Keratinocyte (primary cell): ENCODE results near the gene PCDHGC4. TPM values are rescaled to one million over a fixed set of nuclear protein-coding genes. Genes with fewer than 3 reads are reported as not detected.

Source experiments
- DNase-seq: peaks from one replicate; pipeline ENCODE4 v3.0.0-alpha.2; 2011; ENCODE audit warnings: low read depth, missing footprints, low spot score
- FAIRE-seq: peaks from 2 replicates; lab custom pipeline; 2011; peaks lifted over from hg19 to GRCh38; lab: Jason Lieb, UNC
- H2AFZ ChIP-seq: 2 replicates; pipeline ENCODE4 v1.6.0; 2012; ENCODE audit warnings: low read length, control low read depth, inconsistent platforms; ENCODE audit not compliant: control insufficient read depth
- H3K27ac ChIP-seq: 2 replicates; pipeline ENCODE4 v1.5.1; 2011; ENCODE audit warnings: low read length; ENCODE audit not compliant: control insufficient read depth, insufficient read depth
- H3K27me3 ChIP-seq: 3 replicates; pipeline ENCODE4 v1.6.0; 2011; ENCODE audit warnings: low read length; ENCODE audit not compliant: control insufficient read depth, insufficient read depth; ENCODE audit errors: extremely low read depth
- H3K36me3 ChIP-seq, 2 experiments: 2 replicates in 1 of 2; 3 replicates in 1 of 2; pipeline ENCODE4 v1.5.1; 2011; ENCODE audit warnings: low read length in 2 of 2, mild to moderate bottlenecking in 1 of 2; ENCODE audit not compliant: control insufficient read depth in 2 of 2, insufficient read depth in 2 of 2; ENCODE audit errors: extremely low read depth in 1 of 2
- H3K4me1 ChIP-seq: 3 replicates; pipeline ENCODE4 v1.5.1; 2011; ENCODE audit warnings: low read length; ENCODE audit not compliant: control insufficient read depth, insufficient read depth; ENCODE audit errors: extremely low read depth
- H3K4me2 ChIP-seq: 3 replicates; pipeline ENCODE4 v1.6.0; 2011; ENCODE audit warnings: low read depth, low read length; ENCODE audit not compliant: control insufficient read depth, insufficient read depth; ENCODE audit errors: extremely low read depth
- H3K4me3 ChIP-seq, 3 experiments: fragments of 200-600 bp in 1 of 3; sonication (generic) in 1 of 3; 2 replicates in 2 of 3; 3 replicates in 1 of 3; pipeline ENCODE4 v1.5.1; 2011 to 2016; ENCODE audit warnings: low read length in 3 of 3, mild to moderate bottlenecking in 3 of 3, control low read depth in 2 of 3, inconsistent platforms in 1 of 3, low read depth in 1 of 3, mixed read lengths in 1 of 3, mixed run types in 1 of 3, moderate library complexity in 1 of 3; ENCODE audit not compliant: control insufficient read depth in 2 of 3, insufficient read depth in 2 of 3; ENCODE audit errors: extremely low read depth in 1 of 3
- H3K79me2 ChIP-seq: 2 replicates; pipeline ENCODE4 v1.6.0; 2012; ENCODE audit warnings: low read length; ENCODE audit not compliant: control insufficient read depth, insufficient read depth
- H3K9ac ChIP-seq: 3 replicates; pipeline ENCODE4 v1.6.0; 2011; ENCODE audit warnings: low read length; ENCODE audit not compliant: control insufficient read depth, insufficient read depth; ENCODE audit errors: extremely low read depth
- H3K9me1 ChIP-seq: 3 replicates; pipeline ENCODE4 v1.6.0; 2011; ENCODE audit warnings: low read length; ENCODE audit not compliant: control insufficient read depth, insufficient read depth; ENCODE audit errors: extremely low read depth
- H3K9me3 ChIP-seq: 2 replicates; pipeline ENCODE4 v1.5.1; 2012; ENCODE audit warnings: low read depth, low read length; ENCODE audit not compliant: control insufficient read depth
- H4K20me1 ChIP-seq: 3 replicates; pipeline ENCODE4 v1.6.0; 2011; ENCODE audit warnings: low read length; ENCODE audit not compliant: control insufficient read depth, insufficient read depth; ENCODE audit errors: extremely low read depth
- EZH2 ChIP-seq: IDR thresholded peaks from one replicate; pipeline ENCODE4 v1.6.1; 2012; ENCODE audit warnings: inconsistent platforms, mild to moderate bottlenecking, low read length, moderate library complexity
- dilution Hi-C: fragments of 300-500 bp; cut with MboI; formaldehyde crosslinking; loops from one replicate; pipeline ENCODE4 v1.7.0; 2020; ENCODE audit warnings: low sequenced_read_pairs; ENCODE audit not compliant: extremely low pct_ligation_motif_present
- polyA plus RNA-seq, 5 experiments: library from polyadenylated mRNA; depleted of rRNA in 3 of 5; stranded (reverse) in 3 of 5; stranded (forward) in 1 of 5; unstranded in 1 of 5; fragments of >200 nt; gene quantifications; 1 replicate in 1 of 5; 2 replicates in 3 of 5; 3 replicates in 1 of 5; pipeline versions ENCODE4 v1.2.1 to v1.2.3, GENCODE V29; 2011 to 2012; ENCODE audit warnings: missing spikeins in 2 of 5, low read depth in 1 of 5, low replicate concordance in 1 of 5
- TF ChIP-seq, protein P1 (sequence below), 3 experiments: IDR thresholded peaks in 1 of 3; conservative IDR thresholded peaks in 1 of 3; optimal IDR thresholded peaks in 1 of 3; 2 replicates in 2 of 3; 3 replicates in 1 of 3; pipeline versions ENCODE3 to v1.5.1; 2011; ENCODE audit warnings: low read length in 3 of 3, mild to moderate bottlenecking in 3 of 3, moderate library complexity in 2 of 3, control low read depth in 1 of 3, inconsistent platforms in 1 of 3; ENCODE audit not compliant: insufficient read depth in 2 of 3; ENCODE audit errors: extremely low read depth in 1 of 3

PCDHGC4 gene
- polyA plus RNA-seq, 1 donor (not counting 4 experiments of a cell fraction or from before 2014, with no cell fraction given) = 0.13 TPM

- peaks cover 7% of the 10 kb centered on the region for H3K79me2 ChIP-seq
Observed at GRCh38 chr5:141478321-141478945, 6.4 kb upstream of the PCDHGC4 start.

DNA sequence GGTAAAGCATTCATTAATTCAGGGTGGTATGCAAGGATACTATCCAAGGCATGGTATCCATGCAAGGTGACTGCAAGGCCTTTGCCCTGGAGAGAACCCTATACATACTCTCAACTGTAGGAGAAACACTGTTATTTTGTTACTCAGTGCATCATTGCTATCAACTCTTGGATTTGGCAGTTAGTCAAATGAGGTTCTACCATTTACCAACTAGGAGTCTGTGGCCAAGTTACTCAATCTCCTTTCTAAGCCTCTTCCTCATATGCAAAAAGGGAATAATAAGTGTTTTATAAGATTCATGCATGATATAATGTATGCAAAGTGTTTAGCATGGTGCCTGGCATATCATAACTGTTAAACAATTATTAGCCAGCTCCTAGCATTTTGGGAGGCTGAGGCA lies 5.1 kb upstream of the PCDHGC4 start:
- Histone ChIP-seq H3K36me3 (peaks cover 0 to 1% of the 10 kb centered on the region in 2 experiments), H3K79me2 (peaks cover 7% of the 10 kb centered on the region), H3K27me3 (peaks cover 5% of the 10 kb centered on the region), H3K9me1 (no peaks in the 10 kb centered on the region), H3K4me2 (no peak overlapping the region), H4K20me1 (no peaks in the 10 kb centered on the region), H2AFZ (no peak overlapping the region), H3K27ac (no peak overlapping the region), H3K9me3 (no peaks in the 10 kb centered on the region), H3K4me1 (peaks cover 19% of the 10 kb centered on the region), H3K4me3 (no peak overlapping the region), H3K9ac (no peak overlapping the region)
- DNase-seq = no peak
- FAIRE-seq = no peak
- TF ChIP-seq, protein P1, sequence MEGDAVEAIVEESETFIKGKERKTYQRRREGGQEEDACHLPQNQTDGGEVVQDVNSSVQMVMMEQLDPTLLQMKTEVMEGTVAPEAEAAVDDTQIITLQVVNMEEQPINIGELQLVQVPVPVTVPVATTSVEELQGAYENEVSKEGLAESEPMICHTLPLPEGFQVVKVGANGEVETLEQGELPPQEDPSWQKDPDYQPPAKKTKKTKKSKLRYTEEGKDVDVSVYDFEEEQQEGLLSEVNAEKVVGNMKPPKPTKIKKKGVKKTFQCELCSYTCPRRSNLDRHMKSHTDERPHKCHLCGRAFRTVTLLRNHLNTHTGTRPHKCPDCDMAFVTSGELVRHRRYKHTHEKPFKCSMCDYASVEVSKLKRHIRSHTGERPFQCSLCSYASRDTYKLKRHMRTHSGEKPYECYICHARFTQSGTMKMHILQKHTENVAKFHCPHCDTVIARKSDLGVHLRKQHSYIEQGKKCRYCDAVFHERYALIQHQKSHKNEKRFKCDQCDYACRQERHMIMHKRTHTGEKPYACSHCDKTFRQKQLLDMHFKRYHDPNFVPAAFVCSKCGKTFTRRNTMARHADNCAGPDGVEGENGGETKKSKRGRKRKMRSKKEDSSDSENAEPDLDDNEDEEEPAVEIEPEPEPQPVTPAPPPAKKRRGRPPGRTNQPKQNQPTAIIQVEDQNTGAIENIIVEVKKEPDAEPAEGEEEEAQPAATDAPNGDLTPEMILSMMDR (optimal IDR thresholded peaks at IDR 0.05 in 1 of 3, IDR thresholded peaks at IDR 0.05 in 1 of 3, conservative IDR thresholded peaks at IDR 0.05 in 1 of 3; ENCODE audit: extremely low read depth in 1 of 3, insufficient read depth in 2 of 3, low read length in 3 of 3) = no peak
- dilution Hi-C loops = no loop called here

More at GRCh38 chr5:141478321-141478945, 6.4 kb upstream of the PCDHGC4 start:
- FAIRE-seq (peak; percentile 60), DNase-seq (peak; percentile 44)
- peaks cover 0 to 1% of the 10 kb centered on the region in 2 experiments for H3K36me3 ChIP-seq
- H3K27ac ChIP-seq = no peak overlapping the region
- peaks cover 19% of the 10 kb centered on the region for H3K4me1 ChIP-seq
- dilution Hi-C loops = no loop called here
- H3K4me2 ChIP-seq = peak overlapping the region; percentile 97
- H4K20me1 ChIP-seq = no peaks in the 10 kb centered on the region
- no peaks in the 10 kb centered on the region for H3K9me3 ChIP-seq
- peak overlapping the region in 2 of 3 experiments; percentile 5 to 19 for H3K4me3 ChIP-seq
- TF ChIP-seq, protein P1 (optimal IDR thresholded peaks at IDR 0.05 in 1 of 3, IDR thresholded peaks at IDR 0.05 in 1 of 3, conservative IDR thresholded peaks at IDR 0.05 in 1 of 3; ENCODE audit: extremely low read depth in 1 of 3, insufficient read depth in 2 of 3, low read length in 3 of 3) = peak; percentile 82 to 85 (median 85)
- no peak for TF ChIP-seq EZH2
- no peak overlapping the region for H3K9ac ChIP-seq
- no peaks in the 10 kb centered on the region for H3K9me1 ChIP-seq
- H2AFZ ChIP-seq = no peak overlapping the region
- peaks cover 5% of the 10 kb centered on the region for H3K27me3 ChIP-seq
